ENCODE results near the gene MB. TPM values are rescaled to one million over a fixed set of nuclear protein-coding genes. Genes with fewer than 3 reads are reported as not detected.

MB gene
- polyA plus RNA-seq, 2 of the 4 experiments (the other 2 are of a cell fraction): 6.9 to 12.1 TPM

DNA sequence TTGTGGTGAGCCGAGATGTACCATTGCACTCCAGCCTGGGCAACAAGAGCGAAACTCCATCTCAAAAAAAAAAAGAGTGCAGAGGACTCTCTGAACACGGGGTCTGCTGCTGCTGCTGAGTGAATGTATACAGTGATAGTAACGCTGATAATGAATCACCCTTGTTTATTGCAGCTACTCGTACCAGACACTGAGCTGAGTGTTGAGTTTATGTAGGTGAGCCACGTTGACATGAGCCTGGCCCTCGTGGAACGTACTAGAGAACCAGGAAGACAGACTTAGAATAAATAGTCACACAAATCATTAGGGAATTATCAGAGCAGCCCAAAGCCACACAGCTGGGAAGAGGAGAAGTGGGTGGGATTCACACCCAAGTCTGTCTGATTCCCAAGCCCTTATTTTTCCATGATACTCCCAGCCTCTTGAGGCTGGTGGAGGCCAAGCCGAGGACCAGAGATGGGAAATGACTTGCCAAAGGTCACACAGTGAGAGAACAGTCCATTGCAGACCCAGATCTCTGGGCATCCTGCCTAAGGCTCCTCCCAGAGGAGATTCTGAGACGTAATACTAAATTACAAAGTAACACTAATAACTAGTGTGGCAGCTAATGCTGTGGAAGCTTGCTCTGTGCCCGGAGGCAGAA, 34.8 kb downstream of the MB start:
- ChIA-PET CTCF (interaction anchor here (0.7 to 7.7 kb wide), 32 partner anchors 7 to 231 kb away, joined by 3 to 121 read pairs (median 5); partner anchors contain the start of genes MB and RASD2), POLR2A (interaction anchor here (0.8 kb wide), 1 partner anchor 152 kb away, joined by 4 read pairs; no protein-coding TSS in a partner anchor)
- Histone ChIP-seq H3K4me3 (no peak overlapping the region), H3K4me1 (peaks cover 26% of the 10 kb centered on the region), H3K27ac (peak overlapping the region; percentile 72 to 78), H3K4me2 (peak overlapping the region; percentile 50; the same call in 2 of the 3 replicates), H3K9me3 (peaks cover 4% of the 10 kb centered on the region; the same call in 1 of the 3 replicates)
- ATAC-seq (peak in 1 of 2 experiments; percentile 6; a peak in 1 of 6 replicates), DNase-seq (ENCODE audit: low read depth in 1 of 2, low spot score in 1 of 2) (no peak), FAIRE-seq (no peak)
- 73% methylated on average over 11 of the region's 11 CpGs for WGBS (ENCODE audit: missing lambda C conversion rate)
- TF ChIP-seq, protein P1, sequence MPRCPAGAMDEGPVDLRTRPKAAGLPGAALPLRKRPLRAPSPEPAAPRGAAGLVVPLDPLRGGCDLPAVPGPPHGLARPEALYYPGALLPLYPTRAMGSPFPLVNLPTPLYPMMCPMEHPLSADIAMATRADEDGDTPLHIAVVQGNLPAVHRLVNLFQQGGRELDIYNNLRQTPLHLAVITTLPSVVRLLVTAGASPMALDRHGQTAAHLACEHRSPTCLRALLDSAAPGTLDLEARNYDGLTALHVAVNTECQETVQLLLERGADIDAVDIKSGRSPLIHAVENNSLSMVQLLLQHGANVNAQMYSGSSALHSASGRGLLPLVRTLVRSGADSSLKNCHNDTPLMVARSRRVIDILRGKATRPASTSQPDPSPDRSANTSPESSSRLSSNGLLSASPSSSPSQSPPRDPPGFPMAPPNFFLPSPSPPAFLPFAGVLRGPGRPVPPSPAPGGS (IDR thresholded peaks at IDR 0.05): no peak
- TF ChIP-seq PHF8 (IDR thresholded peaks at IDR 0.05; ENCODE audit: borderline replicate concordance, low read depth): no peak
- TF ChIP-seq NPAS2 (CRISPR knock-in tag; IDR thresholded peaks at IDR 0.05; ENCODE audit: borderline replicate concordance): no peak
- TF ChIP-seq POLR2AphosphoS2 (conservative IDR thresholded peaks at IDR 0.05; ENCODE audit: low read length): no peak
- TF ChIP-seq HOXA7 (CRISPR knock-in tag; IDR thresholded peaks at IDR 0.05): no peak
- no peak for TF ChIP-seq TP53 (CRISPR knock-in tag; IDR thresholded peaks at IDR 0.05)

DNA sequence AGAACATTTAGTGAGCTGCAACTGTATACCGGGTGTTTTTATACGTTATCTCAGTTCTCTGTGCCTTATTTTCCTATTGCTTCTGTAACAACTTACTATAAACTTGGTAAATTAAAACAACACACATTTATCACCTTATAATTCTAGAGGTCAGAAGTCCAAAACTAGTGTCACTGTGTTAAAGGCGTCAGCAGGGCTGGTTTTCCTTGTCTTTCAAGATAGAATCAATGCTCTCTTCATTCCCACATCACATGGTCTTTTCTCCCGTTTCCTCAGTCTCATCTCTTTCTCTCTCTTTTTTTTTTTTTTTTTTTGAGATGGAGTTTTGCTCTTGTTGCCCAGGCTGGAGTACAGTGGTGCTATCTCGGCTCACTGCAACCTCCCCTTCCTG, 36.1 kb downstream of the MB start:
- H3K4me2 ChIP-seq: no peak overlapping the region
- ATAC-seq (no peak), DNase-seq (ENCODE audit: low read depth in 1 of 2, low spot score in 1 of 2) (no peak), FAIRE-seq (no peak)
- POLR2A ChIA-PET: no interaction called here
- H3K9me3 ChIP-seq: no peaks in the 10 kb centered on the region
- H3K27ac ChIP-seq: no peak overlapping the region
- no peak for TF ChIP-seq JUNB (IDR thresholded peaks at IDR 0.05)
- TF ChIP-seq ZC3H11A (IDR thresholded peaks at IDR 0.05): no peak
- no peak for TF ChIP-seq EHMT2 (IDR thresholded peaks at IDR 0.05; ENCODE audit: low read depth)
- no peak for TF ChIP-seq TFCP2L1 (CRISPR knock-in tag; IDR thresholded peaks at IDR 0.05)
- TF ChIP-seq RAD21 (conservative IDR thresholded peaks at IDR 0.05 in 1 of 2, IDR thresholded peaks at IDR 0.05 in 1 of 2): no peak
- TF ChIP-seq ESRRA (IDR thresholded peaks at IDR 0.05; ENCODE audit: borderline replicate concordance, low read length): no peak
- no peak for TF ChIP-seq HDAC2 (IDR thresholded peaks at IDR 0.05)
- TF ChIP-seq CHD2 (IDR thresholded peaks at IDR 0.05; ENCODE audit: low read length, partially characterized antibody): no peak
- no peak for TF ChIP-seq POLR2AphosphoS2 (conservative IDR thresholded peaks at IDR 0.05; ENCODE audit: low read length)
- TF ChIP-seq, protein P2, sequence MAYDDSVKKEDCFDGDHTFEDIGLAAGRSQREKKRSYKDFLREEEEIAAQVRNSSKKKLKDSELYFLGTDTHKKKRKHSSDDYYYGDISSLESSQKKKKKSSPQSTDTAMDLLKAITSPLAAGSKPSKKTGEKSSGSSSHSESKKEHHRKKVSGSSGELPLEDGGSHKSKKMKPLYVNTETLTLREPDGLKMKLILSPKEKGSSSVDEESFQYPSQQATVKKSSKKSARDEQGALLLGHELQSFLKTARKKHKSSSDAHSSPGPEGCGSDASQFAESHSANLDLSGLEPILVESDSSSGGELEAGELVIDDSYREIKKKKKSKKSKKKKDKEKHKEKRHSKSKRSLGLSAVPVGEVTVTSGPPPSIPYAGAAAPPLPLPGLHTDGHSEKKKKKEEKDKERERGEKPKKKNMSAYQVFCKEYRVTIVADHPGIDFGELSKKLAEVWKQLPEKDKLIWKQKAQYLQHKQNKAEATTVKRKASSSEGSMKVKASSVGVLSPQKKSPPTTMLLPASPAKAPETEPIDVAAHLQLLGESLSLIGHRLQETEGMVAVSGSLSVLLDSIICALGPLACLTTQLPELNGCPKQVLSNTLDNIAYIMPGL (CRISPR knock-in tag; IDR thresholded peaks at IDR 0.05; ENCODE audit: borderline replicate concordance): no peak
- no peak for TF ChIP-seq ZNF302 (CRISPR knock-in tag; IDR thresholded peaks at IDR 0.05)
- CTCF ChIA-PET: interaction anchor here (0.9 to 7.7 kb wide), 4 partner anchors 39 to 230 kb away, joined by 3 to 121 read pairs (median 25); no protein-coding TSS in a partner anchor
- peaks cover 20% of the 10 kb centered on the region for H3K4me1 ChIP-seq
- WGBS (ENCODE audit: missing lambda C conversion rate): 85% methylated on average over 5 of the region's 5 CpGs
- H3K4me3 ChIP-seq: no peak overlapping the region

DNA sequence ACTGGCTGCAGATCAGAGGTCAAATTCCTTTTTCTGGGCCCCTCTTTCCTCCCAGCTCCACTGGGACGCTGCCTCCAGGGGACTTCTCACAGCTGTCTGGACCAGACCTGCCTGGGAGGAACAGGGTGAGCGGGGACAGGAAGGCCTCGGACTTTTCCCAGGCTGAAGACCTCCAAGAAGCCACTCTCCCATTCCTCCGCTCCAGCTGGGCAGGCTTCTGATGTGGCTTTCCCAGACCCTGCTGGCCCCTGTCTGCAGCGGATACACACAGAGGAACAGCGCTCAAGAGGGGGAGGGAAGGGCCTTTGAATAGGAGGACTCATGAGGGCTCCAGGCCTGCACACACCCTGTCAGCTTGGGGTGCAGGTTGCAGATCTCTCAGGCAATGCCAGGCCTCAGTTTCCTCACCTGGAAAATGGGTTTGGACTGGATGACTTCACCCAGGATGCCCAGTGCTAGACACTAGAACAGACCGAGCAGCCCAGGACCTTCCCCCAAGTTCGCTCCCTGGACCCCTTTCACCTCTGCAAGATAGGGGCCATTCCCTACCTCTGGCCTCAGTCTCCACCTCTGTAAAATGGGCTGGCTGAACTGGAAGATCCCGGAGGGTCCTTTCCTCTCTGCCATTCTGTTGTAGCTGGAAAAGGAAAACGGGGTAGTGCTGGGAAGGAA, 36.6 kb downstream of the MB start:
- FAIRE-seq: no peak
- ChIA-PET CTCF (interaction anchor here (1.0 to 7.7 kb wide), 3 partner anchors 126 to 229 kb away, joined by 3 to 121 read pairs (median 46); no protein-coding TSS in a partner anchor), POLR2A (no interaction called here)
- H3K4me2 ChIP-seq: no peak overlapping the region
- H3K27ac ChIP-seq: peak overlapping the region in 1 of 2 experiments; percentile 28; a peak in 1 of 6 replicates
- DNase-seq (ENCODE audit: low read depth in 1 of 2, low spot score in 1 of 2): no peak
- no peak for TF ChIP-seq MYC (IDR thresholded peaks at IDR 0.05; ENCODE audit: borderline replicate concordance, low read length)
- no peak for TF ChIP-seq POLR2A (IDR thresholded peaks at IDR 0.05; ENCODE audit: low read length)
- TF ChIP-seq BHLHE40 (IDR thresholded peaks at IDR 0.05; ENCODE audit: low read depth, low read length): no peak
- TF ChIP-seq HOXB5 (CRISPR knock-in tag; IDR thresholded peaks at IDR 0.05): no peak
- no peak for TF ChIP-seq HOXA7 (CRISPR knock-in tag; IDR thresholded peaks at IDR 0.05)
- TF ChIP-seq, protein P3, sequence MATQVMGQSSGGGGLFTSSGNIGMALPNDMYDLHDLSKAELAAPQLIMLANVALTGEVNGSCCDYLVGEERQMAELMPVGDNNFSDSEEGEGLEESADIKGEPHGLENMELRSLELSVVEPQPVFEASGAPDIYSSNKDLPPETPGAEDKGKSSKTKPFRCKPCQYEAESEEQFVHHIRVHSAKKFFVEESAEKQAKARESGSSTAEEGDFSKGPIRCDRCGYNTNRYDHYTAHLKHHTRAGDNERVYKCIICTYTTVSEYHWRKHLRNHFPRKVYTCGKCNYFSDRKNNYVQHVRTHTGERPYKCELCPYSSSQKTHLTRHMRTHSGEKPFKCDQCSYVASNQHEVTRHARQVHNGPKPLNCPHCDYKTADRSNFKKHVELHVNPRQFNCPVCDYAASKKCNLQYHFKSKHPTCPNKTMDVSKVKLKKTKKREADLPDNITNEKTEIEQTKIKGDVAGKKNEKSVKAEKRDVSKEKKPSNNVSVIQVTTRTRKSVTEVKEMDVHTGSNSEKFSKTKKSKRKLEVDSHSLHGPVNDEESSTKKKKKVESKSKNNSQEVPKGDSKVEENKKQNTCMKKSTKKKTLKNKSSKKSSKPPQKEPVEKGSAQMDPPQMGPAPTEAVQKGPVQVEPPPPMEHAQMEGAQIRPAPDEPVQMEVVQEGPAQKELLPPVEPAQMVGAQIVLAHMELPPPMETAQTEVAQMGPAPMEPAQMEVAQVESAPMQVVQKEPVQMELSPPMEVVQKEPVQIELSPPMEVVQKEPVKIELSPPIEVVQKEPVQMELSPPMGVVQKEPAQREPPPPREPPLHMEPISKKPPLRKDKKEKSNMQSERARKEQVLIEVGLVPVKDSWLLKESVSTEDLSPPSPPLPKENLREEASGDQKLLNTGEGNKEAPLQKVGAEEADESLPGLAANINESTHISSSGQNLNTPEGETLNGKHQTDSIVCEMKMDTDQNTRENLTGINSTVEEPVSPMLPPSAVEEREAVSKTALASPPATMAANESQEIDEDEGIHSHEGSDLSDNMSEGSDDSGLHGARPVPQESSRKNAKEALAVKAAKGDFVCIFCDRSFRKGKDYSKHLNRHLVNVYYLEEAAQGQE (IDR thresholded peaks at IDR 0.05): no peak
- no peak for TF ChIP-seq CEBPB (IDR thresholded peaks at IDR 0.05)
- no peak for TF ChIP-seq RAD21 (conservative IDR thresholded peaks at IDR 0.05 in 1 of 2, IDR thresholded peaks at IDR 0.05 in 1 of 2)
- no peak for TF ChIP-seq ZSCAN20 (CRISPR knock-in tag; IDR thresholded peaks at IDR 0.05)
- TF ChIP-seq, protein P1 (IDR thresholded peaks at IDR 0.05): no peak
- no peak for TF ChIP-seq NFE2L2 (conservative IDR thresholded peaks at IDR 0.05; ENCODE audit: low read length)
- ATAC-seq: no peak
- WGBS (ENCODE audit: missing lambda C conversion rate): 91% methylated on average over 10 of the region's 10 CpGs
- H3K4me3 ChIP-seq: no peak overlapping the region
- peaks cover 20% of the 10 kb centered on the region for H3K4me1 ChIP-seq
- no peaks in the 10 kb centered on the region for H3K9me3 ChIP-seq
